Keratinocyte (primary cell): ENCODE measurements around the gene RLN2.

Source experiments
- CTCF ChIP-seq, 3 experiments: IDR thresholded peaks in 1 of 3; conservative IDR thresholded peaks in 1 of 3; optimal IDR thresholded peaks in 1 of 3; 2 replicates in 2 of 3; 3 replicates in 1 of 3; pipeline versions ENCODE3 to v1.5.1; 2011; ENCODE audit warnings: low read length in 3 of 3, mild to moderate bottlenecking in 3 of 3, moderate library complexity in 2 of 3, control low read depth in 1 of 3, inconsistent platforms in 1 of 3; ENCODE audit not compliant: insufficient read depth in 2 of 3; ENCODE audit errors: extremely low read depth in 1 of 3
- EZH2 ChIP-seq: IDR thresholded peaks from one replicate; pipeline ENCODE4 v1.6.1; 2012; ENCODE audit warnings: inconsistent platforms, mild to moderate bottlenecking, low read length, moderate library complexity

DNA sequence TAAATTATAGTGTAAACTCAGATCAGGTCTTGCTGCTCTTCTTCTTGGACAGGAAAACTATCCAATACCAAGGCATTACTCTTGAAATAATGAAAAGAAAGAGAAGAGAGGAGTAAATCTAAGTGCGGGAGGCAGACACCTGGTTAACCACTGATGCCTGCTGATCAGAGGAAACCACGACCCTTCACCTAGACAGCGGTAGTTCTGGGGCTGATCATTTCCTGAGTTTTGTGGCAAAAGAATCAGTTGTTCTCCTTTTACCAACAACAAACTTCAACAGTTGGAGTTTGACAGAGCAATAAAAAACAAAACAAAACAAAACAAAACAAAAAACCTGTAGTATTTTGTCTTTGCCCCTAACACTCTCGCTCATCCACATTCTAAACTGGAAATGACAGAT is 32.2 kb upstream of the RLN2 start:
- no peak for TF ChIP-seq CTCF (optimal IDR thresholded peaks at IDR 0.05 in 1 of 3, IDR thresholded peaks at IDR 0.05 in 1 of 3, conservative IDR thresholded peaks at IDR 0.05 in 1 of 3; ENCODE audit: extremely low read depth in 1 of 3, insufficient read depth in 2 of 3, low read length in 3 of 3)
- no peak for TF ChIP-seq EZH2
